NCI-H345 treated with DMSO at 0.1 percent for 48 hours (cell line): ENCODE measurements around the gene CRADD.
"Not testable (repeated sequence)": the region's sequence is repeated elsewhere in the genome, so short reads cannot be mapped to it uniquely, and the experiment has no call there.

Source experiments
- DNase-seq: peaks from one replicate; lab custom pipeline; 2025; ENCODE audit not compliant: unreplicated experiment; lab: John Stamatoyannopoulos, UW

Gene CRADD

GRCh38 chr12:93705237-93705636 is 28.1 kb downstream of the CRADD start:
- no peak for DNase-seq

GRCh38 chr12:93706387-93706786 is 29.2 kb downstream of the CRADD start:
- no peak for DNase-seq

GRCh38 chr12:93706824-93707223 is 29.6 kb downstream of the CRADD start:
- DNase-seq, result no peak

GRCh38 chr12:93707836-93708235 is 30.7 kb downstream of the CRADD start:
- no peak for DNase-seq

GRCh38 chr12:93708952-93709351 is 31.8 kb downstream of the CRADD start:
- no peak for DNase-seq

GRCh38 chr12:93709386-93709785 is 32.2 kb downstream of the CRADD start:
- DNase-seq, result no peak

- DNase-seq, result no peak
Observed at GRCh38 chr12:93710574-93710926, 33.4 kb downstream of the CRADD start.

GRCh38 chr12:93711502-93711901 is 34.3 kb downstream of the CRADD start:
- not testable (repeated sequence) for DNase-seq

- no peak for DNase-seq
Observed at GRCh38 chr12:93712200-93712599, 35.0 kb downstream of the CRADD start.

GRCh38 chr12:93713060-93713459 is 35.9 kb downstream of the CRADD start:
- DNase-seq, result no peak

GRCh38 chr12:93713800-93714199 is 36.6 kb downstream of the CRADD start:
- DNase-seq, result no peak

- no peak for DNase-seq
Observed at GRCh38 chr12:93714382-93714781, 37.2 kb downstream of the CRADD start.

- no peak for DNase-seq
Observed at GRCh38 chr12:93719710-93720109, 42.5 kb downstream of the CRADD start.

GRCh38 chr12:93720559-93720958 is 43.4 kb downstream of the CRADD start:
- DNase-seq, result no peak

- no peak for DNase-seq
Observed at GRCh38 chr12:93722179-93722578, 45.0 kb downstream of the CRADD start.

GRCh38 chr12:93722835-93723567 is 45.8 kb downstream of the CRADD start:
- no peak for DNase-seq

- DNase-seq, result no peak
Observed at GRCh38 chr12:93723568-93723930, 46.4 kb downstream of the CRADD start.

GRCh38 chr12:93725531-93725930 is 48.4 kb downstream of the CRADD start:
- DNase-seq, result no peak

GRCh38 chr12:93727195-93727811 is 50.1 kb downstream of the CRADD start:
- DNase-seq, result no peak

GRCh38 chr12:93727911-93728310 is 50.7 kb downstream of the CRADD start:
- DNase-seq, result no peak

GRCh38 chr12:93729934-93730333 is 52.8 kb downstream of the CRADD start:
- DNase-seq, result no peak

GRCh38 chr12:93733358-93733757 is 56.2 kb downstream of the CRADD start:
- no peak for DNase-seq

- DNase-seq, result no peak
Observed at GRCh38 chr12:93733928-93734327, 56.8 kb downstream of the CRADD start.
